ENCODE data around the gene TTLL11. TPM values are rescaled to one million over a fixed set of nuclear protein-coding genes. Genes with fewer than 3 reads are reported as not detected.

Gene TTLL11
- polyA plus RNA-seq, 1 donor (not counting 4 experiments of a cell fraction or from before 2014, with no cell fraction given), result 8.0 TPM

- Histone ChIP-seq H3K27me3 (ENCODE audit: control insufficient read depth, extremely low read depth, insufficient read depth, low read length) (no peaks in the 10 kb centered on the region), H2AFZ (ENCODE audit: control insufficient read depth, low read length) (no peak overlapping the region), H3K4me1 (ENCODE audit: control insufficient read depth, extremely low read depth, insufficient read depth, low read length) (no peaks in the 10 kb centered on the region), H3K9me1 (ENCODE audit: control insufficient read depth, extremely low read depth, insufficient read depth, low read length) (no peaks in the 10 kb centered on the region), H3K27ac (ENCODE audit: control insufficient read depth, insufficient read depth, low read length) (no peak overlapping the region), H3K79me2 (ENCODE audit: control insufficient read depth, insufficient read depth, low read length) (no peaks in the 10 kb centered on the region), H3K9ac (ENCODE audit: control insufficient read depth, extremely low read depth, insufficient read depth, low read length) (no peak overlapping the region), H3K4me3 (ENCODE audit: control insufficient read depth in 2 of 3, extremely low read depth in 1 of 3, insufficient read depth in 2 of 3, low read depth in 1 of 3, low read length in 3 of 3) (no peak overlapping the region), H3K9me3 (ENCODE audit: control insufficient read depth, low read depth, low read length) (no peaks in the 10 kb centered on the region), H3K4me2 (ENCODE audit: control insufficient read depth, extremely low read depth, insufficient read depth, low read depth, low read length) (no peak overlapping the region), H4K20me1 (ENCODE audit: control insufficient read depth, extremely low read depth, insufficient read depth, low read length) (no peaks in the 10 kb centered on the region), H3K36me3 (ENCODE audit: control insufficient read depth in 2 of 2, extremely low read depth in 1 of 2, insufficient read depth in 2 of 2, low read length in 2 of 2) (peaks cover 0 to 4% of the 10 kb centered on the region in 2 experiments)
- no peak for DNase-seq (ENCODE audit: low read depth, low spot score)
- TF ChIP-seq CTCF (optimal IDR thresholded peaks at IDR 0.05 in 1 of 3, IDR thresholded peaks at IDR 0.05 in 1 of 3, conservative IDR thresholded peaks at IDR 0.05 in 1 of 3; ENCODE audit: extremely low read depth in 1 of 3, insufficient read depth in 2 of 3, low read length in 3 of 3) (no peak), EZH2 (IDR thresholded peaks at IDR 0.05; ENCODE audit: low read length) (no peak)
- no peak for FAIRE-seq
- dilution Hi-C loops (cut with MboI; ENCODE audit: extremely low pct_ligation_motif_present, low sequenced_read_pairs), result no loop called here
Measured at GRCh38 chr9:121821326-121821725, 271.8 kb downstream of the TTLL11 start.

GRCh38 chr9:121820286-121821005 lies 272.7 kb downstream of the TTLL11 start:
- no peak for DNase-seq (ENCODE audit: low read depth, low spot score)
- H3K36me3 ChIP-seq (ENCODE audit: control insufficient read depth in 2 of 2, extremely low read depth in 1 of 2, insufficient read depth in 2 of 2, low read length in 2 of 2), result peaks cover 0 to 4% of the 10 kb centered on the region in 2 experiments
- TF ChIP-seq CTCF (optimal IDR thresholded peaks at IDR 0.05 in 1 of 3, IDR thresholded peaks at IDR 0.05 in 1 of 3, conservative IDR thresholded peaks at IDR 0.05 in 1 of 3; ENCODE audit: extremely low read depth in 1 of 3, insufficient read depth in 2 of 3, low read length in 3 of 3) (no peak), EZH2 (IDR thresholded peaks at IDR 0.05; ENCODE audit: low read length) (no peak)
- H3K9me1 ChIP-seq (ENCODE audit: control insufficient read depth, extremely low read depth, insufficient read depth, low read length), result no peaks in the 10 kb centered on the region
- no peak for FAIRE-seq
- H3K4me3 ChIP-seq (ENCODE audit: control insufficient read depth in 2 of 3, extremely low read depth in 1 of 3, insufficient read depth in 2 of 3, low read depth in 1 of 3, low read length in 3 of 3), result no peak overlapping the region
- no peak overlapping the region for H2AFZ ChIP-seq (ENCODE audit: control insufficient read depth, low read length)
- H3K9ac ChIP-seq (ENCODE audit: control insufficient read depth, extremely low read depth, insufficient read depth, low read length), result no peak overlapping the region
- H3K27ac ChIP-seq (ENCODE audit: control insufficient read depth, insufficient read depth, low read length), result no peak overlapping the region
- H4K20me1 ChIP-seq (ENCODE audit: control insufficient read depth, extremely low read depth, insufficient read depth, low read length), result no peaks in the 10 kb centered on the region
- H3K4me2 ChIP-seq (ENCODE audit: control insufficient read depth, extremely low read depth, insufficient read depth, low read depth, low read length), result no peak overlapping the region
- dilution Hi-C loops (cut with MboI; ENCODE audit: extremely low pct_ligation_motif_present, low sequenced_read_pairs), result no loop called here
- no peaks in the 10 kb centered on the region for H3K9me3 ChIP-seq (ENCODE audit: control insufficient read depth, low read depth, low read length)
- no peaks in the 10 kb centered on the region for H3K27me3 ChIP-seq (ENCODE audit: control insufficient read depth, extremely low read depth, insufficient read depth, low read length)
- no peaks in the 10 kb centered on the region for H3K79me2 ChIP-seq (ENCODE audit: control insufficient read depth, insufficient read depth, low read length)
- no peaks in the 10 kb centered on the region for H3K4me1 ChIP-seq (ENCODE audit: control insufficient read depth, extremely low read depth, insufficient read depth, low read length)

All from keratinocyte (primary cell).